ENCODE measurements around the gene LGALS13.
"Not testable (repeated sequence)": the region's sequence is repeated elsewhere in the genome, so short reads cannot be mapped to it uniquely, and the experiment has no call there.

LGALS13 gene

DNA sequence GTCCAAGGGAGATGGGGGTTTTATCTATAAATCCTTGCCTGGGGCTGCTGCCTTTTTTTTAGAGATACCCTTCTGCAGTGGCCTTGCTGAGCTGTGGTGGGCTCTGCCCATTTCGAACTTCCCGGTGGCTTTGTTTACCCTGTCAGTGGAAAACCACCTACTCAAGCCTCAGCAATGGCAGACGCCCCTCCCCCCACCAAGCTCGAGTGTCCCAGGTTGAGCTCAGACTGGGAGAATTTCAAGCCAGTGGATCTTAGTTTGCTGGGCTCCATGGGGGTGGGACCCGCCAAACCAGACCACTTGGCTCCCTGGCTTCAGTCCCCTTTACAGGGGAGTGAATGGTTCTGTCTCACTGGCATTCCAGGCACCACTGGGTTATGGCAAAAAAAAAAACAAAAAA is 21.6 kb downstream of the LGALS13 start:
- no peak for DNase-seq

DNA sequence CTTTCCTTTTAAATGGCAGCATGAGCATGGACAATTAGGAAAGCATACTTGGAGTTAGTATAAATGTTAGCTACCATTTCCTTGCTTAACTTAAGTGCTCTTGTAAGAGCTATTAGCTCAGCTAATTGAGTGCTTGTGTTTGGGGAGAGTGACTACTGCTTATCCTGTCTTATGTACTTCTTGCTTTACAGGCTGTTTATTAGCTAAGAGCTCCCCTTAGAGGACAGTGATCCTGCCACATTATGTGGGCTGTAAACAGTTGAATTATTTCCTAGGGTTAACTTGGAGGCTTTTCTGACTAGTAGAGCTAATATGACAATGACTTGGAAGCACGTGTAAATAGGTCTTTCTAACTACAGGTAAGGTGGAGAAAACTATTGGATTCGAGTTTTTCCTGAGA is 25.3 kb downstream of the LGALS13 start:
- not testable (repeated sequence) for DNase-seq

DNA sequence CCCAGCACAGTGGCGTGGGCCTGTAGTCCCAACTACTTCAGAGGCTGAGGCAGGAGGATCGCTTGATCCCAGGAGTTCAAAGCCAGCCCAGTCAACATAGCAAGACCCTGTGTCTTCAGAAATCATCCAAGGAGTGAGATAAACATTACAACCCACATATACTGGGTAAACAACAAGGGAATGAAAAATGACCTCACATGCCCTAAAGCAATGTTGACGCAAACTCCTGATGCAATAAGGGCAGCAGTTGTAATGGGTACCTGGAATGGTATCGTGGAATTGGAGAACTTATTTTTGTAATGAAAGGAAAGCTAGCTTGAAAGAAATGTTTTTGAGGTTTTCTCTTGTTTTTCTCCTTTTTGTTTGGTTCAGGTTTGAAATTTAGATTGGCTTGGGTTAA is 28.9 kb downstream of the LGALS13 start:
- no peak for DNase-seq

GRCh38 chr19:39631626-39632025 is 29.3 kb downstream of the LGALS13 start:
- no peak for DNase-seq

DNA sequence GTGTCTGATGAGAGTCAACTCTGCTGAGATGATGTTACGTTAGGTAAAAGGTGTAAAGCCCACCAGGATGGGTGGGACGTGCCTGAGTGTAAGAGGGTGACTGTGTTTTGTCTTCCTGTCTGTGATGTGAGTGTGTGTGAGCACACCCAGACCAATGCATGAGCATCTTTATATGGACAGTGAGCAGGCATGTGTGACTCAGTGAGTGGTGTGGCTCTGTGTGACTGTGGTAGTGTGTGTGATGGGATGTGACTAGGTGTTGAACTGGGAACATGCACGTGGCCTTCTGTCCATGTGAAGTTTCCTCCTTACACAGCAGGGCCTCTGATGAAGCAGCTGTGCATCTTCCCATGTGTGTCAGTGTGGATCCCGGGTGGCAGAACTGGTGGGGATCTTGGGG is 35.6 kb downstream of the LGALS13 start:
- no peak for DNase-seq

DNA sequence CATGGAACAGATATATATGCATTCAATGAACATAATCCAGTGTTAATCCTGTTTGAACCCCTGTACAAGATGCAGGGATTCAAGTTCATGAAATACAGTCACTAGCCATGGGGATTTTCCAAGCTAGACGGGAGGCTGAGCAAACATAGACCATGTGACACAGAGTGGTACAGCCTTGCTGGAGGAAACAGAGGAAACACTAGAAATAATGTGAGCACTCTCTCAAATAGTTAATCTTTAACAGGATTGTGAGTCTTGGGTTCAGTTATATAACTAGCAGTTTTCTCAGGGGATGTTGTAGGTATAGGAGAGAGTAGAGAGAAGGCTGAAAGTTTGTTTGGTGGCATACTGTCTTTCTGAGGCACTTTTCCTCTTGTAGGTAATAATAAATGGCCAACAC is 39.4 kb downstream of the LGALS13 start:
- no peak for DNase-seq

DNA sequence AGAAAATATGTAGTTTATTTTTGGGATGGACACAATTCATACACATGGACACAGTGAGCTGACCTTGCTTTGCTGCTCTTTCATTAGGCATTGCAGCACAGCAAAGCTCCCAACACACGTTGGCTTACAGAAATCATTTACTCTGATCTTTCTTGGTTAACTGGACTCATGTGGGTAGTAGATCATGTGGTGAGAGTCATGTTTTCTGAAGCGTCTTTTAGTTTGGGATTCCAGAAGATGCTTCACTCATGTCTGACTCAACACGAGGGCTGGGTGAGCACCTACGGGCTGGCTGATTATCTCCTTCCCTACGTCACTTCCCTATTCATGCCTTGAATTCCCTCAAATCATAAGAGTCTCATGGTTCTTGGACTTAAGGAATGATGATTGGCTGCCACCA is 41.3 kb downstream of the LGALS13 start:
- DNase-seq = no peak

DNA sequence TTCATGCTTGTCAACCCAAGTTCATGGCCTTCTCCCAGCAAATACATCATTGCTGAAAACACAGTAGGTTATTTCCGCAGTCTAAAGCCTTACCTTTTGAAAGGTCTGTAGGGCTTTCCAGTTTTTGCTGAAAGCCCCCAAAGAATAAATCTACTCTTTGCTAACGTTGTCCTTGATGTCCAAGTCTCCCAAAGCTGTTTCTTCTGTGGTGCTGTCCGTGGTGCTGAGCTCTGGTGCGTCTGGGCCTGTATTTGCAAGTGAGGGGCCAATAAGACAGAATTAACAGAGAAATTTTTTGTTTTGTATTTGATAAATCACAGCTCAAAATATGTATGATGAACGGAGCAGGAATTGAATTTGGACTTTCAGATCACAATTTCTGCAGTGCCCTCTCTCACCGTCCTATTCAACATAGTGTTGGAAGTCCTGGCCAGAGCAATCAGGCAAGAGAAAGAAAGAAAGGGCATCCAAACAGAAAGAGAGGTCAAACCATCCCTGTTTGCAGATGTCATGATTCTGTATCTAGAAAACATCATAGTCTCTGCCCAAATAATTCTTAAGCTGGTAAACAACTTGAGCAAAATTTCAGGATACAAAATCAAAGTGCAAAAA is 43.6 kb downstream of the LGALS13 start:
- no peak for DNase-seq

GRCh38 chr19:39647918-39648317 is 45.6 kb downstream of the LGALS13 start:
- DNase-seq = no peak

DNA sequence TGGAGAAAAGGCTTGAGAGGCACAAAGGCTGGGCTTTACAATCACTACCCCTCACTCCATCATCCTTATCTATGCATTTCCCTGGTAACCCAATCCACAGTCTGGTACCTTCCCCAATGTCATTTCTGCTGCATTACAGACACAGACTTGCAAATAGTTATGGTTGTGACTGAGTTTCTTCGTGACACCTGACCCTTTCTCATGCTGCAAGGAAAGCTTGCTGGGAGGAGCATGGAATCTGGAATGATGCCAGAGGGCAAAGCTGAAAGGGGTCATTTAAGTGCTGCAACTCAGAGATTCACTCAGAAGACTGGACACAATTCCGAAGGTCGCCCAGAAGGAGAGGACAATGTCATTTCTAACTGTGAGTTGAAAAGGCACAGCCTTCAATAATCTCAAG is 53.3 kb downstream of the LGALS13 start, which contains the start of gene LGALS16:
Gene LGALS16, plus strand, starts transcription at position 301 of the 400 bp plus-strand sequence. Its CDS starts 49 bp downstream, at position 350.
- DNase-seq = no peak
